Erythroblast (primary cell): ENCODE measurements around the gene NDOR1.

Experiments
- DNase-seq, 2 experiments: peaks; one replicate each; lab custom pipeline; 2025; lab: John Stamatoyannopoulos, UW
- GATA1 ChIP-seq: IDR thresholded peaks from 2 replicates; pipeline ENCODE4 v1.6.1; 2011; ENCODE audit warnings: low read depth, mild to moderate bottlenecking, control low read depth, low read length, moderate library complexity
- POLR2A ChIP-seq: IDR thresholded peaks from 2 replicates; pipeline ENCODE4 v1.6.1; 2011; ENCODE audit warnings: mild to moderate bottlenecking, low read length

Gene NDOR1

DNA sequence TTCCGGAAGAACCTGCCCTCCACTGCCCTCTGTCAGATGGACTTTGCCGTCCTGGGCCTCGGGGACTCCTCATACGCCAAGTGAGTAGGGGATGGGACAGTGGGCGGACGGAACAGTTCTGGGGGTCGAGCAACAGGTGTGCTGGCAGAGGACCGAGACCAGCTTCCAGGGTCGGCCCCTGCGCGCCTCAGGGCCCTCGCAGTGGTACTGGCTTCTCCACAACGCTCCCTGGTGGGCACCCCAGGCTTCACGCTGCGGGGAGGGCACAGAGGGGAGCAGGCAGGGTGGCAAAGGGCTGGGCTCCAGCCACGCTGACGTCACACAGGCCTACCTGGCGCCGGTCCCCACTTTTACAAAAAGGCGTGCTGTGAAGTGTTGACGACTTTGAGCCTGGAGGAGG is 7.0 kb downstream of the NDOR1 start:
- TF ChIP-seq POLR2A (no peak), GATA1 (no peak)
- no peak for DNase-seq

DNA sequence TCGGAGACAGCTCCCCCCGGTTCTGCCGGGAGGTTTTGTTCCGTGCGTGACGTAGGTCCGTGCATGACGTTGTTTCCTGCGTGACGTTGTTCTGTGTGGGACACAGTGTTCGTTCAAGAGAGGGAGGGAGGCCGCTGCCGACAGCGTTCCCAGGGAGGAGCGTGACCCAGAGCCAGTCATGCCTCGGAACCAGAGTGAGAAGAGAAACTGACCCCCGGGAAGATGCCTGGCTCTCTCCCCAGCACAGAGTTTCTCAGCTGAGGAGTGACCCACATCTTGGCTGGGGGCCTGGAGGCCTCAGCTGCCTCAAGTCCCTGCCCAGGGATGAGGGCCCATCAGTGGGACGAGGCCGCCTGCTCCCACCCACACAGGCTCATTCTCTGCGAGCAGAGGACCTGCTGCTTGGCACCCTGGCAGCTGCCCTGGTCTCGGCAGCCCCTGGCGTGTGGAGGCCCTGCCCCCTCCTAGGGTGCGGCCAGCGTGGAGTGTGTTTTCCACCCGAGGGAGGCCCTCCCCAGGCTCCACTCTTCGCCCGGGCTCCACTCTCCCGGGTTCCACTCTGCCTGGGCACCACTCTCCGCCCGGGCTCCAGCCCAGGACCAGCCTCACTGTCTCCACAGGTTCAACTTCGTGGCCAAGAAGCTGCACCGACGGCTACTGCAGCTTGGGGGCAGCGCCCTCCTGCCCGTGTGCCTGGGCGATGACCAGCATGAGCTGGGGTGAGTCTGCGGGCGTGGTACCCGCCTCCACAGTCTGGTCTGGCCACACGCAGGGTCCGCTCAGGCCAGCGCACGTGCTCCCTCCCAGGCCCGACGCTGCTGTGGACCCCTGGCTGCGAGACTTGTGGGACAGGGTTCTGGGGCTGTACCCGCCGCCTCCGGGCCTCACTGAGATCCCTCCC is 7.9 kb downstream of the NDOR1 start:
- TF ChIP-seq GATA1 (no peak), POLR2A (no peak)
- peak in 1 of 2 experiments; percentile 38 for DNase-seq

DNA sequence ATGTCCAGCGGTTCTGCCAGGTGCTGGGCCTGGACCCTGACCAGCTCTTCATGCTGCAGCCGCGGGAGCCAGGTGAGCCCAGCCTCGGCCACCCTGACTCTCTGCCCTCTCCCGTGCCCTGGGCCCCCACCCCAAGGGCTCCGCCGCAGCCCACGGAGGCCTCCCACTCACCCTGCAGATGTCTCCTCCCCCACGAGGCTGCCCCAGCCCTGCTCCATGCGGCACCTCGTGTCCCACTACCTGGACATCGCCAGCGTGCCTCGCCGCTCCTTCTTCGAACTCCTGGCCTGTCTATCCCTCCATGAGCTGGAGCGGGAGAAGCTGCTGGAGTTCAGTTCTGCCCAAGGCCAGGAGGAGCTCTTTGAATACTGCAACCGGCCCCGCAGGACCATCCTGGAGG is 9.1 kb downstream of the NDOR1 start:
- DNase-seq, result no peak
- TF ChIP-seq GATA1 (no peak), POLR2A (no peak)

DNA sequence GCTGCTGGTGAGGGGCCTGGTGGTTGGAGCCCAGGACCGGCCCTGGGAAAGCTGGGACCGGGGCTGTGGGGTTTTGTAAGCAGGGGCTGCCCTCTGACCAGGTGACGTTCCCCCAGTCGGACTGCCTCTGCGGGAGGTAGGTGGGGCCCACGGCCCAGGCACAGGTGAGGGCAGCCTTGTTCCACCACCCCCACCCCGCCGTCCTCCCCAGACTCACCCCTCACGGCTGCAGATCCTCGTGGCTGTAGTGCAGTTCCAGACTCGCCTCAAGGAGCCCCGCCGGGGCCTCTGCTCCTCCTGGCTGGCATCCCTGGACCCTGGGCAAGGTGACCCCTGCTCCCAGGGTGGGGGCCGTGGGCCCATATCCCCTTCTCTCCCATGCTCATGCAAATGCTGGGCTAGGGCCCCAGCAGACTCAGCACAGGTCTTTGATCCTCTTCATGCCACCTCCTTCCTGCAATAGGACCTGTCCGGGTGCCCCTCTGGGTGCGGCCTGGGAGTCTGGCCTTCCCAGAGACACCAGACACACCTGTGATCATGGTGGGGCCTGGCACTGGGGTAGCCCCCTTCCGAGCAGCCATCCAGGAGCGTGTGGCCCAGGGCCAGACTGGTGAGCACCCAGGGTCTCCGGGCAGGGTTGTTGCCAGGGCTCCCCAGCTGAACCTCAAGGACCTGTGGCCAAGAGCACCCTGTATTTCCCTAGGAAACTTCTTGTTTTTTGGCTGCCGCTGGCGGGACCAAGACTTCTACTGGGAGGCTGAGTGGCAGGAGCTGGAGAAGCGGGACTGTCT is 9.9 kb downstream of the NDOR1 start:
- no peak for DNase-seq
- TF ChIP-seq POLR2A (no peak), GATA1 (no peak)

DNA sequence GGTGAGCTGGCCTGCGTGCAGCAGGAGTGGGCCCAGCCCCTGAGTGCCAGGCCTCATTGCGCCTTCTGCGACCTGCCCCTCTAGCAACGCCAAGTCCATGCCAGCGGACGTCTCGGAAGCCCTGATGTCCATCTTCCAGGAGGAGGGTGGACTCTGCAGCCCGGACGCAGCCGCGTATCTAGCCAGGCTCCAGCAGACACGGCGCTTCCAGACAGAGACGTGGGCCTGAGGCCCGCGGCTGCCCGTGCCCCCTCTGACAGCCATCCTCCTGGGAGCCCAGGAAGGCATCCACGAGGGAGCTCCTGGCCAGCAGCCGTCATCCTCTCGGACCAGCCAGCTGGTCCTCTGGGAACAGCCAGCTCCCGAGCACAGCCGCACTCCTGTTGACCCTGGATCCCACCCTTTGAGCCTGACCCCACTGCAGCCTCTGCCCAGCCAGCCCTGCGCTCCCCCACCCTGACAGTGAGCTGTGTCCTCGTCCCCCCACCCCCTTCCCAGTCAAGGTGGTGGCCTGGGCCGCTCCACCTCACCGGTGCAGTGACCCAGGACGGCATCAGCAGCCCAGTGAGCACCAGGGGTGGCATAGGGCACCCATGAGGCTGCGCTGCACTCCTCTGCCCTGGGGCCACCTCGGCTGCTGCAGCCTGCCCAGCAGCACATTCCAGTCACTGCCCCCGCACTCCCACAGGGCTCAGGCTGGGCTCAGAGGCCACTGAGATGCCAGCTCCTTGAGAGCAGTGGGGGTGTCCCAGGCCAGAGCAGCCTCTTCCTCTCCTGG is 10.9 kb downstream of the NDOR1 start:
- no peak for DNase-seq

DNA sequence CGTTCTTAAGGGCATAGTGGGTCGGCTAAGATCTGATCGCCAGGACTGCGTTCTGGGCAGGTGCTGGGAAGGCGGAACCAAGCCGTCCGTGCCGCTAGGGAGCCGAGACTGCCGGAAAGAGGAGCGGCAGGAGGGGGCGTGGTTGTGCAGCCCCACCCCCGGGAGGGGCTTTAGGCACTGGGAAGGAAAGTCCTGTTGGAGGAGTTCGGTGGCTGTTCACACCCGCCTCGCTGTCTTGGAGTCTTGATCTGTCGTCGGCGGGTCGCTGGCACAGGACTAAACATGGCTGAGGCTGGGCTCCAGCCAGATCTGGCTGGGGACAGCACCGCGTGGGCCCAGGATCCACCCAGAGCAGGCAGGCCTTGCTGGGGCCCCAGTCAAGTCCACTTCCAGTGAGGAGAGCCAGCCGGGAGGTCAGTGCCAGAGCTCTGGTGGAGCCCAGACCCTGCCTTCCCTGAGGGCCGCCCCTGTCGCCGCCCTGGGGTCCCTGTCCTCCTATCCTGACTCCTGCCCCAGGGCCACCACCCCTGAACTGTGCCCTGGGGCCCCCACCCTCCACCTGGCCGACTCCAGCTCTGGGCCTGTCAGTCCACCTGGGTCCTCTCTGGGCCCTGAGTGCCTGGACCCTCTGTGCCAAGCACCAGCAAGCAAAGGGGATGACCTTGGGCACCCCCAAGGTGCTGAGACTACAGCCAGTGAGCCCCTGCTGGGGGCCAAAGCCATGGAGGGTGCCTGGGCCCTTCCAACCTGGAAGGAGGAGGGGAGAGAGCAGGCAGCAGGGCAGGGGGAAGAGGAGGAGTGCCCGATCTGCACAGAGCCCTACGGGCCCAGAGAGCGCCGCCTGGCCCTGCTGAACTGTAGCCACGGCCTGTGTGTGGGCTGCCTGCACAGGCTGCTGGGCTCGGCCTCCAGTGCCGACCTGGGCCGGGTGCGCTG is 12.0 kb downstream of the NDOR1 start:
- TF ChIP-seq GATA1 (no peak), POLR2A (no peak)
- DNase-seq, result no peak

More for the DNA sequence above, 10.9 kb downstream of the NDOR1 start:
- TF ChIP-seq POLR2A, result no peak

DNA sequence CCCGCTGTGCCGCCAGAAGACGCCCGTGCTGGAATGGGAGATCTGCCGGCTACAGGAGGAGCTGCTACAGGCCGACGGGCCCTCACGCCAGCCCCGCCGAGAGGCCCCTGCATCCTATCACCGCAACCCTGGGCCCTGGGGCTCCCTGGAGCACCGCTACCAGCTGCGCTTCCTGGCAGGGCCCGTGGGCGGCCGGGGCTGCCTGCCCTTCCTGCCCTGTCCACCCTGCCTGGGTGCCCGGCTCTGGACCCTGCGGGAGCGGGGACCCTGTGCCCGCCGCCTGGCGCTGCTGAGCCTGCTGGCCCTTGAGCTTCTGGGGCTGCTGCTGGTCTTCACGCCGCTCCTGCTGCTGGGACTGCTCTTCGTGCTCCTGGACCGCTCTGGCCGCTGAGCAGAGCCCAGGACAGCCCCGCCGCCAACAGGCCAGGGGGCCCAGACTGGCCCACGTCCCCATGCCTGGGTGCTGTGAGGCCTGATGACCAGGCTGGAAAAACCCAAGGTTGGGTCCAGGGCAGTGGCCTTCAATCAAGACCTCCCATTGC is 12.8 kb downstream of the NDOR1 start:
- TF ChIP-seq GATA1 (no peak), POLR2A (no peak)
- DNase-seq, result no peak

DNA sequence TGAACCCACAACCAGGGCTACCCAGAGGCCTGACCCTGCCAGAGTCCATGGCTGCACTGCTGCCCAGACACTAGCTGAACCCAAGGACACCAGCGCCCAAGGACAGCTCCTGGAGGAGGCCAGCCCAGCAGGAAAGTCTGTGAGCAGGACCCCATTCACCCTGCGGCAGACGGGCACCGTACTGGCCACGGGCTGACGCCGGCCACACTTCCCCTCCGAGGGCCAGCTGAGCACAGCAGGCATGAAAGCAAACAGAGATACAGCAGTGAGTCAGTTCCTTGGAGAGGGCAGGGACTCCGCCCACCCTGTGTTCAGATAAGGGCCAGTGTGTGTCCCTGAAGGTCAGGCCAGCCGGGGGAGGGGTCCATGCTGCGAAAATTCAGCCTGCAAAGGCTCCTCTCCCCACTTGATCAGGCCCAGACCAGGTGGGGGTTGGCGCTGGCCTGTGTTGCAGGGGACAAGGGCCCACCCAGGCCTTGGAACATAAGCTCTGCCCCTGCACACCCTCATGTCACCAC is 13.3 kb downstream of the NDOR1 start:
- TF ChIP-seq POLR2A (peak; percentile 48), GATA1 (peak; percentile 32)
- DNase-seq, result peak; percentile 88 to 89

DNA sequence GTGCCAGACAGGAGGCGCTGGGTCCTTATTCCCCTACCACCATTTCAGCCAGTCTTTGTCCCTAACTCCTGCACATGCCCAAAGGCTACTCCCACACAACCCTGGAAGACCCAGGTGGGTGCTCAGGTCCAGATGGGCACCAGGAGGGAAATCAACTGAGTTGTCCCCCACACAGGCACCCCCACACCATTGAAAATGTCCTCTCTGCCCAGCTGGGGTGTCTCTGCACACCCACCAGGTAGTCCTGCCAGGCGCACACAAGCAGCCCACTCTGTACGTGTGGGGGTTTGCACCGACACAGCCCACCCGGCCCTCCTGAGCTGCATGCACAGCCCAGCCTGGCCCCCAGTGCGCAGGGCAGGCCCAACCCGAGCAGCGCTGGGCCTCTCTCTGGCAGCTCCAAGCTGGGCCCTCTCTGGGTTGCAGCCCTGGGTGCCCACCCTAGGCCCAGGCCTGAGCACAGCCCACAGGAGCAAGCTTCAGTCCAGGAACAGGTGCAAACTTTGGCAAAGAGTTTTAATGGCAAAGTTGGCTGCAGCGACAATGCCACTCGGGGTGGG is 14.3 kb downstream of the NDOR1 start:
- DNase-seq, result no peak
- no peak for TF ChIP-seq GATA1
- no peak for TF ChIP-seq POLR2A

DNA sequence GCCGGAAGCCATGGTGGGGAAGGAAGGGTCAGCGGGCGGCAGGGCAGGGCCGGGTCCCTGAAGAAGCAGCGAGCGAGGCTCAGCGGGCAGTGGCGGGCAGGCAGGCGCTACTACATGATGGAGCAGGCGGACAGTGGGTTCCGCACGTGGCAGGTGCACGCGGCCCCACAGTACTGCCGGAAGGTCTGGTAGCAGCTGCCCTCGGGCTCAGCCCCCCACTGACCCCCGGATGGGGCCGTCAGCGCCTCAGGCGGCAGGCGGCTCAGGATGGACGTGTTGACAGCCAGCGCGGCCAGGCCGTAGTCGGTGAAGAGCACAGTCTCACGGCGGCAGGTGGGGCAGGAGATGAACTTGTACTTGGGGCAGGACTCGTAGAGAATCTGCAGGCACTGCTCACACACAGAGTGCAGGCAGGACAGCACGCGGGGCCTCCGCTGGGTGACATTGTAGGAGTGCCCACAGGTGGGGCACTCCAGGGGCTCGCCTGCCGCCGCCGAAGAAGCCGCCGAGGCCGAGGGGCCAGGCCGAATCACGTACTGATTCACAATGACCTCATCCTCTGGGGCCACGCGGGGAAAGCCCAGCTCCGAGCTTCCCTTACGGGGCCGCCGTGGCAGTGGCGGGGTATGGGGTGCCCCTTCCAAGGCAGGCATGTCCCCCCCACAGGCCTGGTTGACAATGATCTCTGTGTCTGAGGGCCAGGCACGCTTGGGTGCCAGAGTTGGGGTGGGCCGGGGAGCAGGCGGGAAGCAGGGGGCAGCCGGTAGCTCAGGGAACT is 15.0 kb downstream of the NDOR1 start:
- DNase-seq, result no peak
- TF ChIP-seq GATA1, result no peak

DNA sequence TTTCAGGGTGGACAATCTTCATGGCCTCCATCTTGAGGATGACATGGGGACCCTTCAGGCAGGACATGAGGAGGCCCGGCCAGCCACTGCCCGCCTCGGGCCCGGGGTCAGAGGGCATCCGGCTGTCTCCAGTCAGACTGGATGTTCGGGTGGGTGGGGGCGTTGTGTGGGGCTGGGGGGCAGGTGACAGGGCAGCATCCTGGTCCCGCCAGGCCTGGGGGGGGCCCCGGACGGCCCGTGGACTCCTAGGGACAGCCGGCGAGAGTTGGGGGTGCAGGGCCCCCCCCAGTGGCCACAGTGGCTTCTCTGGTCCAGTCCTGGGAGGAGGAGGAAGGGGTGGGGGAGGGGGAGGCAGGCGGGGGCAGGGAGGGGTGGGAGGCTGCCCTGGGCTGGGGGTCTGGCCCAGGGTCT is 15.6 kb downstream of the NDOR1 start:
- TF ChIP-seq GATA1 (no peak), POLR2A (no peak)
- DNase-seq, result no peak
